COLO829 (cell line): ENCODE data around the gene ACAD10.

Source experiments
- DNase-seq: peaks from one replicate; pipeline ENCODE4 v3.0.0; 2012; ENCODE audit warnings: low spot score

Gene ACAD10

DNA sequence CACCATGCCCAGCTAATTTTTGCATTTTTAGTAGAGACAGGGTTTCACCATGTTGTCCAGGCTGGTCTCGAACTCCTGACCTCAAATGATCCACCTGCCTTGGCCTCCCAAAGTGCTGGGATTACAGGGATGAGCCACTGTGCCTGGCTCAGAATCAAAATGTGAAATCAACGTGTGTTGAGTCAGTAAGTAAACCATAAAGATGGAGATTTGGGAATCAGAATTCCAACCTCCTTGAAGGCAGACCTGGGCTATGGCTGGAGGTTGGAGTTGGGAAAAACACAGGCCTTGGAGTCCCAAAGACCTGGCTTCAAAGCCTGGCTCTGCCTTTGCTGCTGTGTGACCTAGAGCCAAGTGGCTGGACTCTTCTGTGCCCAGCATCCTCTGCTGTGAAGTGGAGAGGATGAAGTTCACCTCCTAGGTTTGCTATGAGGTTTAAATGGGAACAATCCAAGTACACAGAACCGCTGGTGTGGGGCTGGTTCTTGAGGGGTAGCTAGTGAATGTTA is 91.0 kb downstream of the ACAD10 start:
- no peak for DNase-seq

DNA sequence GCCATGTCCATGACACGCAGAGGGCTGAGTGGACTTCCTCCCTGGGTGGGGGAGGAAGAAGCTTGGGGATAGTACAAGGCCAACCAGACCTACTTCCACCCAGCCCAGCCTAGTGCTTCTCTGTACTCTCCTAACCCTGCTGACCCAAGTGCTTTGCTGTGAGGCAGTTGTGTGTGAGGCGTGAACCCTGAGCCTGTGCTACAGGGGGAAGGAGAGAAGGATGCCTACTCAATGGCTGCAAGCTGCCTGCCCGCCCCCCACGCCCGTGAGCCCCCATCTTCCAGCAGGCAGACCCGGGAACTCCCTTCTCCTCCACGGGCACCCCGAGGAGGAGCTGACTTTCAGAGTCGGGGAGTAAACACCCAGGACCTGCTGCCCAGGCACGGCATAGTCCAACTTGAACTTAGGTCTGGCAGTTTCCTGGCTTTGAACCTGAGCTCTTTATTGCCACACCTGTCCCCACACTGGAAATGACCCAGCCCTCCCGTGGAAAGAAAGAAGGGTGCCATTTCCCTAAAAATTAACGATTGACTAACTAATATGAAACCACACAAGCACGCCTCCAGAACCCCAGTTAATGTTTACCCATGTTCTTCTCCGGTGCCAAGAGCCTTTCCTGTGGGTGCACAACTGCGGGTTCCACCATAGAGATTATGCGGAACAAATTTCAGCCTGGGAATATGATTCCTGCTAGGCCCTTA is 91.6 kb downstream of the ACAD10 start:
- DNase-seq: no peak

DNA sequence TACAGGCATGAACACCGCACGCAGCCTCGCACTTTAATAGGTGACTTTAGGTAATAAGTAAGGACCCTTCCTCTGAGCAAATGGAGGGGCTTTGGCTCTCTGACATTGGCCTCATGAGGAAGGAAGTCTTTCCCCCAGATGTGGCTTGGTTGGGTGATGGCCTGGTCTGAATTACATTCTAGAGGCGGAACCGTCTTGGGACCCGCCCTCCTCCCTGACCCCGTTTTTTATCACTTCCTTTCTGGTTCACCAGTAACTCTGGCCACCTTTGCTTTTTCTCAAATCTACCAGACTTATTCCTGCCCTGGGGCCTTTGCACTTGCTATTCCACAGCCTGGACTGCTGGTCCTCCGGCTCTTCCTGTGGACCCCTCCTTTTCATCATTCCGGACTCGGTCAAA is 94.3 kb downstream of the ACAD10 start:
- DNase-seq: no peak

DNA sequence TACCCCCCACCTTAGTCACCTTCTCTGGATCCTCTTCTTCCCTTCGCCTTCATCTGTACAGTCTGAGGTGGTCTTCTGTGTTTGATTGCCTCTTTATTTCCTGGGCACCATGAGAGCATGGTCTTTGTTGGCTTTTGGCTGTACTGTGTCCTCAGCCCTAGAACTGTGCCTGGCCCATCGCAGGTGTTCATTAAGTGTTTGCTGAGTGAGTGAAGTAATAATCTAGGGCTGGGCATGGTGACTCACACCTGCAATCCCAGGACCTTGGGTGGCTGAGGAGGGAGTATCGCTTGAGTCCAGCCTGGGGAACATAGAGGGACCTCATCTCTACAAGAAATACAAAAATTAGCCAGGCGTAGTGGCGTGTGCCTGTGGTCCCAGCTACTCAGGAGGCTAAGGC is 94.8 kb downstream of the ACAD10 start:
- no peak for DNase-seq

DNA sequence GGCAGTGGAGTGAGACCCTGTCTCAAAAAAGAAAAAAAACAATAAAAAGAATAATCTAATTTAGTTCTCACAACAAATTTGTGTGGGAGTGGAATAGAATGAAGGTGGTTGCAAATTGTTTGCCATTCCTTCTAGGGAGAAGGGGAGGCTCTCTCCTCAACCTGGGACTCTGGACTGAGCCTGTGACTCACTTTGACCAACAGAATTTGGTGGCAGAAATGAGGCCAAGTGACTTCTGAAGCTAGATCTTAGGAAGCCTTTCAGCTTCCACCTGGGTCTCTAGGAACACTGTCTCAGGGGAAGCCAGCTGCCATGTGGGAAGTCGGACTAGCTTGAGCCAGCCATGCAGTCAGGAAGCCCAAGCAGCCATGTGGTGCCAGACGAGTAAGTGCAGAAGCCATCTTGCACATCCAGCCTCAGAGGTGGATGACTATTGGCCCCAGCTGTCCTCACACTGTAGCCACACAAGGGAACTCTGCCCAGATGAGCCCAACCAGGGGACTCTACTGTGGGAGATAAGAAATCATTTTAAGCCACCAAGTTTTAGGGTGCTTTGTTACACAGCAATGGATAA is 95.3 kb downstream of the ACAD10 start:
- DNase-seq: no peak

DNA sequence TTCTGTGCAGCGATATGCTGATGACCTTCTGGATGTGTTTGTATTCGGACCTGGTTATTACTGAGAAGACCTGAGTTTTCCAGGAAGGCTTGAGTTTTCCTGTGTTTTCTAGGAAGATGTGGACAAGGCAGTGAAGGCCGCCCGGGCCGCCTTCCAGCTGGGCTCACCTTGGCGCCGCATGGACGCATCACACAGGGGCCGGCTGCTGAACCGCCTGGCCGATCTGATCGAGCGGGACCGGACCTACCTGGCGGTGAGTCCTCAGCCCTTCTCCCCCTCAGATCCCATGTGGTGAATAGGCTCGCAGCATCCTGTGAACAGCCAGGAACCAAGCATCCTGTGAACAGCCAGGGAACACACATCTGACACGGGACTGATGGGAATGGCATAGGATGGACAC is 97.2 kb downstream of the ACAD10 start:
- DNase-seq: no peak

DNA sequence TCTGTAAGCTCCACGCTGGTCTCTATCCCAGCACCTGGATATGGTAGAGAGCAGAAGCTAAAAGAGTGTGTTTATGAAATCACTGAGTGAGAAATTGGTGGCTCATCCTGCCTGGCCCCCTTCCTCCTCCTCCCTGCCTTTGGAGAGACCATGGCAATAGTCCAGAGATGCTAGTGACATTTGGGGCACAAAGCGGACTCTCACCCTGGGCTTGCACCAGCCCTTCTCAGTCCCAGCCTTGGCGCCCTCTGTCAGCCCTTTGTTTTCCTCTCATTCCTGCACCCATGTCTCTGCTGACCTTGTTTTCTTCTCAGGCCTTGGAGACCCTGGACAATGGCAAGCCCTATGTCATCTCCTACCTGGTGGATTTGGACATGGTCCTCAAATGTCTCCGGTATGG is 99.1 kb downstream of the ACAD10 start:
- no peak for DNase-seq

DNA sequence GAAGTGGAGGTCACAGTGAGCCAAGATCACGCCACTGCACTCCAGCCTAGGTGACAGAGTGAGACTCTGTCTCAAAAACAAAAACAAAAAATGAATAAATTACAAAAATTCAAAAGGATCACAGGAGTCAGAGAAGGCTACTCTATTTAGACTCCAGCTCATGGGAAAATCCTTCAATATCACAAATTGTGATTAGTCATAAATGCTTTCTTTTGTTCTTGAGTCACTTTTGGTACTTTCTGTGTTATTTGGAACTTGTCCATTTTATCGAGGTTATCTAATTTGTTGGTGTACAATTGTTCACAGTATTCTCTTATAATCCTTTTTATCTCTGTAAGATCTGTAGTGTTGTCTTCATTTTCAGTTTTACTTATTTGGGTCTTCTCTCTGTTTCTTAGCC is 99.8 kb downstream of the ACAD10 start:
- peak; percentile 37 for DNase-seq

DNA sequence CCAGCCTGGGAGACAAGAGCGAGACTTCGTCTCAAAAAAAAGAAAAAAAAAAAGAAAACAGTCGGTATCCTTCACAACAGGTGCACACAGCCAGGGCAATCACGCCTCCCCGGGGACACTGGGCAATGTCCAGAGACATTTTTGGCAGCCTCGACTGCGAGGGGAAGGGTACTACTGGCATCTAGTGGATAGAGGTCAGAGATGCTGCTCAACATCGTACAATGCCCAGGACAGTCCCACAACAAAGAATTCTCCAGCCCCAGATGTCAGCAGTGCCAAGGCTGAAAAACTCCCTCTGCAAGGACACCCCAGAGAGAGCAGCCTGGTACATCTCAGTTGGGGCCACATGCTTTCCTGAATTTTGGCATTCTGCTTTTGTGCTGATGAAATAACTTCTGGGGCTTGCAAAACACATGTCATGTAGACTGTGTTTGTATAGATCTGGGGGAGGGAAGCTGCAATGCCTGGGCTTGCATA is 102.4 kb downstream of the ACAD10 start:
- DNase-seq: no peak

DNA sequence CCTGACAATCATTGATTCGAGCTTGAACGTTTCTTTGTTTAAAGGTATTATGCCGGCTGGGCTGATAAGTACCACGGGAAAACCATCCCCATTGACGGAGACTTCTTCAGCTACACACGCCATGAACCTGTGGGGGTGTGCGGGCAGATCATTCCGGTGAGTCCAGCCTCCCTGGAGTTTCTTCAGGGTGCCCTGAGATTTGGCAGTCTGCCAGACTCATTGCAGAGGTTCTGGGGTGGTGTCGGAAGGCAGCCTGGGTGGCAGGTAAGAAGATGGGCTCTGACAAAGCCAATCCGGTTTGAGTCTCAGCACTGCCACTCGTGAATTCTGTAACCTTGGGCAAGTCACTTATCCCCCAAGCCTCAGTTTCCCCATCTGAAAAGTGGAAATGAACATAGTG is 103.9 kb downstream of the ACAD10 start:
- no peak for DNase-seq

DNA sequence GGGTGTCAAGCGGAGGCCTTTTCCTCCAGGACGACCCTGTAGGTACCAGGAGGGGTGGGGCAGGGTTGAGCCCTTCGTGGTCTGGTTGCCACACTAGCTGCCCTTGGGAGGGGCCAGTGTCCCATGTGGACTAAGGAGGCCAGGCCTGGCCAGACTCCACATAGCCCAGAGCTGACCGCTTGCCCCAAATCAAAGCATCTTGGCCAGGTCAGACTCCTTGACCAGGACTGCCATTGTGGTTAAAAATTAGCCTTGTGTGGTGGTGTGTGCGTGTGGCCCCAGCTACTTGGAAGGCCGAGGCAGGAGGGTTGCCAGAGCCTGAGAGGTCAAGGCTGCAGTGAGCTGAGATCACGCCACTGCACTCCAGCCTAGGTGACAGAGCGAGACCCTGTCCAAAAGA is 105.7 kb downstream of the ACAD10 start:
- no peak for DNase-seq

DNA sequence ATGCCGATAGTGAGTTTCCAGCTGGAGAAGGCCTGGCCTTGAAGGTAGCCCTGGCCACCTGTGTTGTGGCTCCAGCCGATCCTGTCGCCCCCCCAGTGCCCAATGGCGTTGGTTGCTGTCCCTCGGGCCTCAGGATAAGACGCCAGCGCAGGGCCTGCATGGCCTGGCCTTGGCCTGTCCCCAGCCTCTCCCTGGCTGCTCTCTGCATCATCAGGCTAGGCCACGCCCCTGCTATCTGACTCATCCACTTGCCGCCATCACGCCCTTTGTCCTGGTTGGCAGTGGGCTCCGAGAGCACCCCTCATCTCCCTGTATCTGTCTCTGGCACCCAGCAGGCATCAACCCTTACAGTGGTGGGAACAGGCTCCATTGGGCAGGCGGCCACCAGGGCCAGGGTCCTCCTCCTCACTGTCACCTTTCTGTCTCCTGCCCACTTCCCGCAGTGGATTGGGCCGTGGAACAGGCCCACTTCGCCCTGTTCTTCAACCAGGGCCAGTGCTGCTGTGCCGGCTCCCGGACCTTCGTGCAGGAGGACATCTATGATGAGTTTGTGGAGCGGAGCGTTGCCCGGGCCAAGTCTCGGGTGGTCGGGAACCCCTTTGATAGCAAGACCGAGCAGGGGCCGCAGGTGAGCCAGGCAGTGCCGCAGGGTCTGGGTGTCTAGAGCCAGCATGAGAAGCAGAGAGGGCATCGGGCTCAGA is 106.5 kb downstream of the ACAD10 start:
- DNase-seq: no peak

DNA sequence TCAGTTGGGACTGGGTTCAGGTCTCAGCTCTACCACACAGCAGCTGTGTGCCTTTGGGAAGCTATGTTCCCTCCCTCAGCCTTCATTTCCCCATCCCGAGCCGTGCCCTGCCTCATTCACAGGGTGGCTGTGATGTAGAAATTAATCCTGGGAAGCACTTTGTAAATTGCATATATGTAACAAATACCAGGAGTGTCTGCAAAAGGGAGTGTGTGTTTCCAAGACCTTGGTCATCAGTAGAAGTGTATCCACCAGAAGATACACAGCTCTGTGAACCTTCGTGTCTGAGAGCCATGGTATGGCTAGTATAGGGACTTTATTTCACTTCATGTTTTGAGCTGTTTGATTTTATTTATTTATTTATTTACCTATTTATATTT is 107.0 kb downstream of the ACAD10 start:
- DNase-seq: no peak

DNA sequence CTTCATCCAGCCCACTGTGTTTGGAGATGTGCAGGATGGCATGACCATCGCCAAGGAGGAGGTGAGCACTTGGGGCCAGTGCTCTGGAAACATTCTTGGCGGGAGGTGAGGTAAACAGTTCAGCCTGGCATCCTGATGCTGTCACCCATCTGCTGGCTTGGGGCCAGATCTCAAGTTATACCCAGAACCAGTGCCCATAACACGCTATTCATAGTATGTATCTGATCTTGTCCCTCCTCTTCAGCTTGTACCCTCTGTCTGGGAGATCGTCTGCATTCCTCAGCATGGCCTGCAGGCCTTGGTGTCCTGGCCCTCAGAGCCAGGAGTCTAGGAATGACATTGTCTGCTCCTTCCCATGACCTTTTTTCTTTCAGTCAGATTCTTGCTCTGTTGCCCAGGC is 112.3 kb downstream of the ACAD10 start:
- no peak for DNase-seq

DNA sequence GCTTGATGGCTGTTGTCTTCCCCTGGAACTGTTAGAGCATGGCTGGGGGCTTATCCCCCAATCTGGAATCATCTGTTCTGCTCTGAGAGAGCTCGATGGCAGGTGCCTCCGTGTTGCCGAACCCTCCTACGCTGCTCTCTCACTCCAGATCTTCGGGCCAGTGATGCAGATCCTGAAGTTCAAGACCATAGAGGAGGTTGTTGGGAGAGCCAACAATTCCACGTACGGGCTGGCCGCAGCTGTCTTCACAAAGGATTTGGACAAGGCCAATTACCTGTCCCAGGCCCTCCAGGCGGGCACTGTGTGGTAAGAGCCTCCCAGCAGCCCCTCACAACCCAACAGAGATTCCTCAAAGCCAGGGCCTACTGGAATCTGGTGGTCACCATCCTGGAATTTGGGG is 113.9 kb downstream of the ACAD10 start:
- no peak for DNase-seq

DNA sequence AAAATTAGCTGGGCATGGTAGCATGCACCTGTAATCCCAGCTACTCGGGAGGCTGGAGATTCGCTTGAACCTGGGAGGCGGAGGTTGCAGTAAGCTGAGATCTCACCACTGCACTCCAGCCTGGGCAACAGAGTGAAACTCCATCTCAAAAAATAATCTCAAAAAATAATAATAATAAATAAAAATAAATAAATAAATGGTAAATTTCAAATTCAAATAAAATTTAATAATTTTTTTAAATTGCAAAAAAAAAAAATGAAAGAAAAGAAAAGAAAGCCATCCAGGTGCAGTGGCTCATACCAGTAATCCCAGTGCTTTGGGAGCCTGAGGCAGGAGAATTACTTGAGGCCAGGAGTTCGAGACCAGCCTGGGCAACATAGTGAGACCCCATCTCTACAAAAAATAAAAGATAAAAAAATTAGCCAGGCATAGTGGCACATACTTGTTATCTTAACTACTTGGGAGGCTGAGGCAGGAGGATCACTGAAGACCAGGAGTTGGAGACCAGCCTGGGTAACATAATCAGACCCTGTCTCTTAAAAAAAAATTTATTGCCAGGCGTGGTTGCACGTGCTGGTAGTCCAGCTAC is 117.3 kb downstream of the ACAD10 start:
- DNase-seq: no peak

DNA sequence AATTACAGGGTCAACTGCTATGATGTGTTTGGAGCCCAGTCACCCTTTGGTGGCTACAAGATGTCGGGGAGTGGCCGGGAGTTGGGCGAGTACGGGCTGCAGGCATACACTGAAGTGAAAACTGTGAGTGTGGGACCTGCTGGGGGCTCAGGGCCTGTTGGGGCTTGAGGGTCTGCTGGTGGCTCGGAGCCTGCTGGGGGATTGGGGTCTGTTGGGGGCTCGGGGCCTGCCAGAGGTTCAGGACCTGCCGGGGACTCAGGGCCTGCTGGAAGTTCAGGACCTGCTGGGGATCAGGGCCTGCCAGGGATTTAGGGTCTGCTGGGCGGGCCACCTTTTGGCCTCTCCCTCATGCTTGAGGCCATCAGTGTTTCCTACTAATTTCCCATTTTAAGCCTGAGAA is 118.0 kb downstream of the ACAD10 start:
- no peak for DNase-seq

DNA sequence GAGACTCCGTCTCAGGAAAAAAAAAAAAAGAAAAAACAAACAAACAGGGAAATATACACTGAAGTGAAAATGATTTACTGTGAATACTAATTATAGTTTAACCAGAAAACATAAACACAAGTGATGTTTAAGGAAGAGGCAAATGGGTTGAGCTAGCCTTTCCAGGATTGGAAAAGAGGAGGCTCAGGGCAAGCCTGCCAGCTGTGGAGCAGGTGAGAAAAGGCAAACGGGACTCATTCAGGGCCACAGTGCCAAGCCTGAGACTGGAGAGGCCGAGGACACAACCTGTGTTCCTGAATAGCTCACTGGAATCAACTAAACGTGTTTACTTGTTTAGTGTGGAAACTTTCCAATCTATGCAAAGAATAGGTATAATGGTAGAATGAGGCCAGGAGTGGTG is 120.5 kb downstream of the ACAD10 start:
- DNase-seq: no peak
